Ectodermal cell (in vitro differentiated cells): ENCODE measurements around the gene MRPL39. TPM values are rescaled to one million over a fixed set of nuclear protein-coding genes. Genes with fewer than 3 reads are reported as not detected.

Experiments
- H3K27ac ChIP-seq: 2 replicates; pipeline ENCODE4 v1.7.0; 2013; ENCODE audit warnings: mild to moderate bottlenecking, low read depth, low read length; ENCODE audit not compliant: insufficient read depth, poor library complexity, severe bottlenecking
- H3K27me3 ChIP-seq: 2 replicates; pipeline ENCODE4 v1.7.0; 2013; ENCODE audit warnings: mild to moderate bottlenecking, low read length; ENCODE audit not compliant: insufficient read depth, control insufficient read depth, poor library complexity, severe bottlenecking
- H3K36me3 ChIP-seq: one replicate; pipeline ENCODE4 v1.7.0; 2013; ENCODE audit warnings: low read length; ENCODE audit not compliant: control insufficient read depth, insufficient read depth
- H3K4me1 ChIP-seq: one replicate; pipeline ENCODE4 v1.7.0; 2013; ENCODE audit warnings: low read length; ENCODE audit not compliant: control insufficient read depth, insufficient read depth
- H3K4me3 ChIP-seq: 2 replicates; pipeline ENCODE4 v1.7.0; 2013; ENCODE audit warnings: low read depth, low read length, control low read depth; ENCODE audit not compliant: insufficient read depth
- H3K9me3 ChIP-seq: 2 replicates; pipeline ENCODE4 v1.7.0; 2013; ENCODE audit warnings: mild to moderate bottlenecking, low read length, moderate library complexity; ENCODE audit not compliant: control insufficient read depth
- WGBS, 2 experiments: methylation state at CpG; one replicate each; pipeline ENCODE4 v1.1.7; 2013; ENCODE audit warnings: missing lambda C conversion rate in 2 of 2; 5-methylcytosine and 5-hydroxymethylcytosine counted together
- polyA plus RNA-seq, 4 experiments: library from polyadenylated mRNA; stranded (reverse); fragments of 50-300 nt; gene quantifications; one replicate each; pipeline ENCODE4 v1.2.3, GENCODE V29; 2013

MRPL39 gene
- polyA plus RNA-seq (2013, experiment 1 of 4), result 43.0 TPM
- polyA plus RNA-seq (2013, experiment 2 of 4), result 39.0 TPM
- polyA plus RNA-seq (2013, experiment 3 of 4), result 42.1 TPM
- polyA plus RNA-seq (2013, experiment 4 of 4), result 44.6 TPM

DNA sequence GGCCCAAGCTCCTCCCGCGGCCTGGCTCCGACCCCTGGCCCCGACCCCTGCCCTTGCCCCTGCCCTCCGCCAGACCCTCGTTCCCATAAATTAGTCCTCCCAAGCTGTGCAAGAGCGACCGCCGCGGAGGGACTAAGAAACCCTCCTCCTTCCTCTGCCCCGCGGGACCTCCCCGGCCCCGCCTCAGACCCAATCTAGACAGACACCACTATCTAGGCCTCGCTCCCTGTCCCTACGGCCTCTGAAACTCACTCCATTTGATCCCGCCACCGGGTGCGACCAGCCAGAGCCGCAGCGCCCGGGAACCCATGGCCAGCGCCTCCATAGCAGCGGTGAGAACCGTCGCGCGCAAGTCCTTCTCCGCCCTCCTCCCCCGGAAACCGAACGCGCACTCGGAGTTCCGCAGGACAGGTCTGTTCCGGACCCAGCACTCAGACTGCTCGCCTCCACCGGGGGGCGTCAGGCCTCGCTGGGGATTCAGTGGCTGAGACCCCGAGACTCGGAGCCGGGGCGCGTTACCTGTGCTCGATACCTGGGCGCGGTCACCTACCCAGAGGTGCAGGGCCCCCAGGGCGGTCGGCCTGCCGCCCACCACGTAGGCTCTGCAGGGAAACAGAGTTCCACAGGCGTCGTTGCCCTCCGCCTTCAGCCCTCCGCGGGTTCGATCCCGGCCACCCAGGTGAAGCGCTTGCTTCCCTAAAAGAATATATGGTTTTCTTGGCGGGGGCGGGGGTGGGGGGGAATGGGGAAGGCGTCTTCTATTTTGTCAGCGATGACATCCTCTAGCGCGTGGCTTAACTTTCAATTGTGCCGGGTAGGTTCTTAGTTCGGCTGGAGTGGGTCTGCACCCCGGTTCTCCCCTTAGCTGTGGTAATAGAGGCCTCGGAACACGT lies at the start of gene MRPL39:
Gene MRPL39 (minus strand): TSS at position 331 of the 893 bp plus-strand sequence. CDS start 6 bp downstream, at position 325.
- no peaks in the 10 kb centered on the region for H3K4me1 ChIP-seq
- no peaks in the 10 kb centered on the region for H3K9me3 ChIP-seq
- H3K36me3 ChIP-seq, result peaks cover 14% of the 10 kb centered on the region
- peak within 1 kb of the TSS; percentile 88 for H3K27ac ChIP-seq
- H3K4me3 ChIP-seq, result peak within 1 kb of the TSS; percentile 88
- H3K27me3 ChIP-seq, result no peaks in the 10 kb centered on the region
- 3% methylated on average over 71 of the region's 71 CpGs for WGBS, 2 experiments

DNA sequence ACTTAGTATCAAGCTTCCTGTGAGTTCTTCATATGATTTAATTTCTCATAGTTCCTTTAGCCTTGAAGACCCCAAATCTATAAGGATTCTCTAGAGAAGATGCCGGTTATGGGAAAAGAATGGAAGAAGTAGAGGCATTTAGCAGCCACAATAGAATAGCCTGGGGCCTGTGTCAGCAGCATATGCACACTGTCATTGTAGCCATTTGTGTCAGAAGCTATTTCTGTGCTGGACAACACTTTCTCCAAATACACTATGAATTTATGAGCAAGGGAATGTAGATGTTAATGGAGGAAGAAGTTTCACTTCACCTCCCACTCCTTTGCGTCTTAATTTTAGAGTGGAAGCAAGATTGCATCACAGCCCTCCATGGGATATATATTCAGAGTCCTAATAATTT lies 49.1 kb upstream of the MRPL39 start:
- Histone ChIP-seq H3K27me3 (no peaks in the 10 kb centered on the region), H3K9me3 (no peaks in the 10 kb centered on the region), H3K27ac (no peak overlapping the region), H3K4me3 (no peak overlapping the region), H3K36me3 (no peaks in the 10 kb centered on the region), H3K4me1 (no peaks in the 10 kb centered on the region)
- WGBS, 2 experiments, result 83 to 100% methylated on average over 1 to 2 of the region's 2 CpGs

DNA sequence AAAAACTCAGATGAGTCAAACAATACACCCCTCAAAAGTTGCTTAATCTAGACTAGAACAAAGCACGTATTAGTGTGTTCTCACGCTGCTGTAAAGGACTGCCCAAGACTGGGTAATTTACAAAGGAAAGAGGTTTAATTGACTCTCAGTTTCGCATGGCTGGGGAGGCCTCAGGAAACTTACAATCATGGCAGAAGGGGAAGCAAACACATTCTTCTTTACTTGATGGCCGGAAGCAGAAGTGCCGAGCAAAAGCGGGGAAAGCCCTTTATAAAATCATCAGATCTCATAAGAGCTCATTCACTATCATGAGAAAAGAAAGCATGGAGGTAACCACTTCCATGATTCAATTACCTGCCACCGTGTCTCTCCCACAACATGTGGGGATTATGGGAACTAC lies 41.9 kb upstream of the MRPL39 start:
- no peaks in the 10 kb centered on the region for H3K36me3 ChIP-seq
- no peak overlapping the region for H3K4me3 ChIP-seq
- 83 to 87% methylated on average over 7 of the region's 7 CpGs for WGBS, 2 experiments
- H3K4me1 ChIP-seq, result peaks cover 7% of the 10 kb centered on the region
- H3K27me3 ChIP-seq, result no peaks in the 10 kb centered on the region
- no peaks in the 10 kb centered on the region for H3K9me3 ChIP-seq
- no peak overlapping the region for H3K27ac ChIP-seq

DNA sequence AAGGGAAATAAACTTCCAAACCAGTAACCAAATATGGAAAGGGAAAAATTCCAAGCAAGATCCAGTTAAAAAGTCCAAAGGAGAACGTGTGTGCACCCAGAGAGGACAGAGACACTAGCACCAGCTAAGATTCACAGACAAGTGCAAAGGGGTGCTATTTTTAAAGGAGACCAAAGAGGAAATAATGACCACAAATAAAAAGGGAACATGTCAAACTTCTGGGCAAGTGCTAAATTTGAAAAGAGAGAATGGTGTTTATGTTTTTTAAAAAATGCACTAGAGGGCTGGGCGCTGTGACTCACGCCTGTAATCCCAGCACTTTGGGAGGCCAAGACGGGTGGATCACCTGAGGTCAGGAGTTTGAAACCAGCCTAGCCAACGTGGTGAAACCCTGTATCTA lies 40.4 kb upstream of the MRPL39 start:
- Histone ChIP-seq H3K27me3 (no peaks in the 10 kb centered on the region), H3K4me1 (peaks cover 7% of the 10 kb centered on the region), H3K4me3 (no peak overlapping the region), H3K27ac (no peak overlapping the region), H3K9me3 (no peaks in the 10 kb centered on the region), H3K36me3 (no peaks in the 10 kb centered on the region)
- 89 to 95% methylated on average over 5 of the region's 5 CpGs for WGBS, 2 experiments

DNA sequence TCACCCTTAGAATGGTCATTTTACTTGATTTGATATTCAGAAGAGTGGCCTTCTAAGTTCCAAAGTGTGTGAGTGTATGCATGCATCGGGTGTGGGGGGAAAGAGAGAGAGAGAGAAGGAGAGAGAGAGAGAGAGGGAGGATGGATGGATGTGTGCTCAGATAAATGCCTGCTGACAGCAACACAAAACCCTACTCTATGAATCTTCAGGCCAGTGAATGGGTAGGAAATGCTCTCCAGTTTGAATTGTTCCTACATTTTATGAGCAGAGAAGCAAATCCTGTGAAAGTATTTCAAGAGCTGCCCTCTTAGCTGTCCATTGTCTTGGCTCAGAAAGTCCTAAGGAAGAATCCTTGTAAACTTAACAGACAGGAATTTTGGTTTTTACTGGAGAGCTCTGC lies 39.2 kb upstream of the MRPL39 start:
- Histone ChIP-seq H3K36me3 (no peaks in the 10 kb centered on the region), H3K4me1 (peaks cover 7% of the 10 kb centered on the region), H3K9me3 (no peaks in the 10 kb centered on the region), H3K4me3 (no peak overlapping the region), H3K27me3 (peaks cover 3% of the 10 kb centered on the region), H3K27ac (peak overlapping the region; percentile 42)
- WGBS, 2 experiments, result 63 to 76% methylated on average over 1 of the region's 1 CpG

DNA sequence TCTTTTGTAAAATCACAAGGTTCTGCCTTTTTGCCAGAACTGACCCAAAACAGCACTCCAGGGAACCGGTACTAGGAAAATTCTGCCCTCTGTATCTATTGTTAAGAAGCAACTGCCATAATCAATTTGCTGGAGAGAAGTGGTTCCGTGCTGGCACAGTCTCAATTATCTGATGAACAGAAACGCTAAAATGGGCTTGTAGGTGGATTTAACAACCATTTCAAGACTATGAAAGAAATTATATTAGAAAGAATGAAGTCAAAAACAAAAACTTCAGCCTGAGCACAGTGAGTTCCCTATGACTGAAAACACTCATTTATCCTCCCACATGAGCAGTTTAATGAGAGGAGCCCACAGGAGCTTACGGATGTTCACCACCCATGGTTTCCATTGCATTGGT lies 36.2 kb upstream of the MRPL39 start:
- Histone ChIP-seq H3K27ac (no peak overlapping the region), H3K27me3 (peaks cover 24% of the 10 kb centered on the region), H3K4me1 (peaks cover 12% of the 10 kb centered on the region), H3K36me3 (no peaks in the 10 kb centered on the region), H3K9me3 (no peaks in the 10 kb centered on the region), H3K4me3 (no peak overlapping the region)
- WGBS, 2 experiments, result 92 to 97% methylated on average over 3 to 4 of the region's 4 CpGs

DNA sequence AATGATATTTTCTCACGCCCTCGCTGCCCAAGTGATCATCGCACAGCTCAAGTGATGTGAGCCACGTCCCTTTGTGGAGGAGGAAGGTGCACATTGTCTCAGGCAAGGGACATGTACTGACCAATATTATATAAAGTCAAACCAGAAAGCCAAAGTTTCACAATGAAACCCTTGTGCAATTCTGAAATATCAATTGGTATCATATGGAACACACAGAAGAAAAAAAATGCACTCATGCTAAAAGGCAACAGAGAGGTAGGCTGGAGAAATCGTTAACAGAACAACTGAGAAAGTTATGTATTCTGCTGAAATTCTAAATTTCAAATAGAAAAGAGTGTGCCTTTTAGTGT lies 33.6 kb upstream of the MRPL39 start:
- Histone ChIP-seq H3K4me1 (peaks cover 12% of the 10 kb centered on the region), H3K9me3 (no peaks in the 10 kb centered on the region), H3K27ac (no peak overlapping the region), H3K36me3 (no peaks in the 10 kb centered on the region), H3K27me3 (peaks cover 24% of the 10 kb centered on the region), H3K4me3 (no peak overlapping the region)
- WGBS, 2 experiments, result 77 to 78% methylated on average over 5 of the region's 5 CpGs

DNA sequence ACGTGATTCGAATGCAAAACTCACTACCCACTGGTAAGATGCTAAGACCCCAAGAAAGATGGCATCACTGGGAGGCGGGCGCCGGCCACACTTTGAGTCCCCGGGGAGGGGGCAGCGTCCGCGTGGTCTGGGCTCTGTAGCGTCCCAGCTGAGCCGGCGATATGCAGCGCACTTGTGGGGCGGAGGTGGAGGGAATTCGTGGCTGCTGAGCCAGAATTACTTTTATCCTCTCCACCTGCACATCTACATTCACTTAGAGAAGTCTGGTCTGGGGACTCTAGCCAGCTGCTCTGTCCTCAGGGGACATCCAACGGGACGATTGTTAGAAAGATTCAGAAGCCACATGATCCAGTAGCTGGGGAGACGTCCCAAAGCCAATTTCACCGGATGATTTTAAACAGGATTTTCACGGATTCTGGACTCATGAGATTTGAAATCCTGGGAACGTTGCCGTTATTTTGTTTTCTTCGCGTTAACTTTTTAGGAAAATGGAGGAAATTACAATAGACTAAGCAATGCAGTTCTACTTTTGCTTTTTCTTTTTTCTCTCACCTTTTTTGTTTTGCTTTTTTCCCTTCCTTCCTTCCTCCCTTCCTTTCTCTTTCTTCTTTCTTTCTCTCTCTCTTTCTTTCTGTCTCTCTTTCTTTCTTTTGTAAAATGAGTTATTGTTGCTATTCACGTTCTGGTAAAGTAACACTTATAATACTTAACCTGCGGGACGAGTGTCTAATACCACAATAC lies 33.1 kb upstream of the MRPL39 start:
- H3K4me3 ChIP-seq, result peak overlapping the region; percentile 65
- H3K36me3 ChIP-seq, result no peaks in the 10 kb centered on the region
- peaks cover 12% of the 10 kb centered on the region for H3K4me1 ChIP-seq
- H3K27me3 ChIP-seq, result peaks cover 24% of the 10 kb centered on the region
- no peak overlapping the region for H3K27ac ChIP-seq
- WGBS, 2 experiments, result 15 to 16% methylated on average over 27 of the region's 27 CpGs
- no peaks in the 10 kb centered on the region for H3K9me3 ChIP-seq

DNA sequence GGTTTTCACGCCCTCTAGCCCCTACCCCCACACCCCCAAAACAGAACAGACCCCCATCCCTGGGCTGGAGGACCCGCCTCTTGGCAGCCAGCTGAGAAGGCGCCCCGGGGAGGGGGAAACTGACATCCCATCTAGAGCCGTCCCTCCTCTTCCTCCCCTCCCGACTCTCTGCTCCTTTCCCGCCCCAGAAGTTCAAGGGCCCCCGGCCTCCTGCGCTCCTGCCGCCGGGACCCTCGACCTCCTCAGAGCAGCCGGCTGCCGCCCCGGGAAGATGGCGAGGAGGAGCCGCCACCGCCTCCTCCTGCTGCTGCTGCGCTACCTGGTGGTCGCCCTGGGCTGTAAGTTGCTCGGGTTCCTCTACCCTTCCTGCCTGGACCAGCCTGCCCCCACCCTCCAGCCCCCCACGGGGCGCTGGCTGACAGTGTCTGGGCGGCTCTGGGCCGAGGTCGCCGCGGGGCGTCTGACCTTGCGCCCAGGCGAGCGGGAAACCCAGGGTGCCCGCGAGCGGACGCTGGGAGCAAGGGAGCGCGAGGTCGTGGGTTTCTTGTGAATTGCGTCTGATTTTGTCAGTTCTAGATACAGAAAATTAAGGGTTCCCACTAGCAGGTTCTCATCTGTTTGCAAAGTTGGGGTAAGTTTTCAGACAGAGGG lies 32.4 kb upstream of the MRPL39 start:
- no peaks in the 10 kb centered on the region for H3K36me3 ChIP-seq
- H3K4me3 ChIP-seq, result peak overlapping the region; percentile 65
- H3K27ac ChIP-seq, result peak overlapping the region; percentile 58
- peaks cover 24% of the 10 kb centered on the region for H3K27me3 ChIP-seq
- peaks cover 12% of the 10 kb centered on the region for H3K4me1 ChIP-seq
- H3K9me3 ChIP-seq, result no peaks in the 10 kb centered on the region
- WGBS, 2 experiments, result 0% methylated on average over 40 of the region's 40 CpGs
